ENCODE measurements around the gene P2RX3. TPM values are rescaled to one million over a fixed set of nuclear protein-coding genes. Genes with fewer than 3 reads are reported as not detected.
"Not testable (repeated sequence)": the region's sequence is repeated elsewhere in the genome, so short reads cannot be mapped to it uniquely, and the experiment has no call there.

Gene P2RX3
- total RNA-seq, 1 experiment from 2014 or later = not detected

DNA sequence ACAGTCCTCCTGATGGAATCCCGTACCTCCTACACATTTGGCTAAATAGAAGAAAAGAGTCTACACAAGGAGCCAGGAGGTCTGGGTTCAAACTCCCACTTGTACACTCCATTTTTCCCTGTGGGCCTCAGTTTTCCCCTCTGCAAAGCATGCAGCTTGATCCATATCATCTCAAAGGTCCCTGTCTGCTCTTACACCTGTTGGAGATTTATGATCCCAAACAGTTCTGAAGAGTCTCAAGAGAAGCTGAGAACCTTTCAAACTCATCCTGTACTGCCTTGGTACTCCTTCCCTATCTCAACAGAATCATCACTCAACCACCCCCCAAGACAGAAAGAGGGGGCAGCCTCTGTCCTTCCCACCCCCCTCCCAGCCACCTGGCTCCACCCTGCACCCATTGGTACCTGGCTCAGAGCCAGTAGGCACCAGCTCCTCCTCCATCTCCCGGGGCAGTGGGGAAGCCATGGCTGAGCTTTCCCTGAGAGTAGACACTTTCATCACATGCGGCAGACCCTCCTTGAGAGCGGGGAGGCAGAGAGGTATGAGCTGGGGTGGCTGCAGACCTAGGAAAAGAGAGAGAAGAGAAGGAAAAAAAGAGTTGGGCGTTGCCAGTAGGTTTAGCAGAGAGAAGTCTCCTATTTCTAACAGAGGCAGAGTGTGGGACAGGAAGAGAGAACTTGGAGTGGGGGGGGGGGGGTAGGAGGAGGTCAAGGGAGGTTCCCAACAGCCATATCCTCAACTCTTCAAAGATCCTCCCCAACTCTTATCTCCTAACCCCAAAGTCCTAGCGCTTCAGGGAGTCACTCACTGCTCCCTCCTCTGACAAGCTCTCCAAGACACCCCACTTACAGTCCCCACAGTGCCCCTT is 16.5 kb upstream of the P2RX3 start:
- in situ Hi-C loops (cut with HindIII; ENCODE audit: low pct_unique_long_range_greater_than_20kb, low sequenced_read_pairs) = no loop called here
- DNase-seq (ENCODE audit: low read depth, low spot score) = no peak

DNA sequence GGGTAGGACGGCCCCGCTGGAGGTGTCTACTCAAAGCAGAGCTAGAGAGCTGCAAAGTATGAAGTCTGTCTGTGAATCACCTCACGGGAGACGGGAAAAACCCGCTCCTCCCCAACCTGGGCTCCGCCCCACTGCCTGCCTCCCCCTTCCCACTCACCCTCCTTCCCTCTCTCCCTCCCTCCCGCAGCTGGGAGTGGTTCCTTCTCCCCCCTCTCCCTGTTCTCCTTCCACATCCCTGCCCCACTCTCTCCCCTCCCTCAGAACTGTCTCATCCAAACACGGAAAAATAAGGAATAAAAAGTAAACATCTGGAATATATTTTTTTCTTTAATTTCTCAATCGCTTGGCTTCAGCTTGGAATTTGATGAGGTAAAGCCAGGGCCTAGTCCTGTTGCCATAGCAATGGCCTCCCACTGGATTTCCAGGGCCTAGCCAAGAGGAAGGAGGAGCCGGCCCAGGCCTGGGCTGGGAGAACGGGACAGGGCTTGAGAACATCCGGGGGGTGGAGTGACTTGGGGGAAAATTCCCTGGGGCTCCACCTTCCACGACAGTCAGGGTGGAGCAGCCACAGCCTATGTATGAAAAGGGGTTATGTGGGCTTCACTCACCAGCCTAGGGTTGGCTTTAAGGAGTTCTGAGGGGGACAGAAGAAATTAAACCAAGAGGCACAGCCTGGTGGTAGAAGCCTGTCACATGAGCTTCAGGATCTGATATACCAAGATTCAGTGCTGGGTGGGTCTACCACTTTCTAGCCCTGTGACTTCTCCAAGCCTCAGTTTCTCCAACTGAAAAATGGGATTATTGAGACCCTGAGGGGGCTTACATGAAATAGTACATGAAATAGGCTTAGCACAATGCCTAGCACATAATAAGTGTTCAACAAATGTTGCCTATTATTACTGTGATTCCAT is 15.6 kb upstream of the P2RX3 start:
- DNase-seq (ENCODE audit: low read depth, low spot score) = peak; percentile 66
- in situ Hi-C loops (cut with HindIII; ENCODE audit: low pct_unique_long_range_greater_than_20kb, low sequenced_read_pairs) = no loop called here

DNA sequence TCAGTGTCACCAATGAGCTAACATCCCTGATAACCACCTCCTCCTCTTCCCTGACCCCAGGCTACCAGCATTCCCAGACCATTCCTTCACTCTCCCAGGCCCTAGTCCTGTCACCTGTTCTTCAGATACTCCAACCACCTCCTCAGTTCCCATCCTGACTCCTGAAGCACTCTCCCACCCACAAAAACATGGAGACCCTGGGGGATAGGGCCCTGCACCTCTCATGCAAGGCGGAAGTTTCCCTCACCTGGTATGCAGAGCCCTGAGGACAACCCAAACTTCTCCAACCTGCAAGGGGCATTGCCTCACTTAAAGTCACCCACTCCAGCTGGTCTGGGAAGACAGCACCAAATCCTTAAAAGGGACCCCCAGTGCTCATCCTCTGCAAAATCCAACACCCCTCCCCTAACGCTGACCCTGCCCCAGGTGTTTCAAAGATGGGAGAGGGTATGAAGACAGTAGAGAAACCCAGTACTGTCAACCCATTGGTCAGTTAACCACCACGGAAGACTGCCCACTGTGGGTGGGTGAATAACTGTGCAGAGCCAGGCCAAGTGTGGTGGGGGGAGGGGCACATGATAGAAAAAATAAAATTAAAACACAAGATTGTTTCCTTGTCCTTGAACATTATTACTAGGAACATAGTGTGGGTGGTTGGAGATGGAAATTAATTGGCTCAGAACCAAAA is 14.8 kb upstream of the P2RX3 start:
- DNase-seq (ENCODE audit: low read depth, low spot score) = peak; percentile 26
- in situ Hi-C loops (cut with HindIII; ENCODE audit: low pct_unique_long_range_greater_than_20kb, low sequenced_read_pairs) = no loop called here

DNA sequence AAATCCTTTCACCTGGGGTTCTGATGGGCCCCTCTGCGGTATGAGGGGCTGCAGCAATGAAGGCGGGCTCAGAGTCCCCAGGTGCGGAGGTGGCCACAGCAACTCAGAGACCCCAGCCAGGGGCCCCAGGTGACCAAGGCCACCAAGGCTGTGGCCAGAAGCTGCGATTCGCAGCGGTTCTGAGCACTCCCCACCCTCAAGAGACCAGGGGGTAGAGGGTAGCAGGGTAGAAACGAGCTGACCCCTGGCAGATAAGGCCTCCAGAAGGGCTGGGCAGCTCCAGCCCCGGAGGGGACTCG is 14.3 kb upstream of the P2RX3 start:
- DNase-seq (ENCODE audit: low read depth, low spot score) = no peak
- in situ Hi-C loops (cut with HindIII; ENCODE audit: low pct_unique_long_range_greater_than_20kb, low sequenced_read_pairs) = no loop called here

DNA sequence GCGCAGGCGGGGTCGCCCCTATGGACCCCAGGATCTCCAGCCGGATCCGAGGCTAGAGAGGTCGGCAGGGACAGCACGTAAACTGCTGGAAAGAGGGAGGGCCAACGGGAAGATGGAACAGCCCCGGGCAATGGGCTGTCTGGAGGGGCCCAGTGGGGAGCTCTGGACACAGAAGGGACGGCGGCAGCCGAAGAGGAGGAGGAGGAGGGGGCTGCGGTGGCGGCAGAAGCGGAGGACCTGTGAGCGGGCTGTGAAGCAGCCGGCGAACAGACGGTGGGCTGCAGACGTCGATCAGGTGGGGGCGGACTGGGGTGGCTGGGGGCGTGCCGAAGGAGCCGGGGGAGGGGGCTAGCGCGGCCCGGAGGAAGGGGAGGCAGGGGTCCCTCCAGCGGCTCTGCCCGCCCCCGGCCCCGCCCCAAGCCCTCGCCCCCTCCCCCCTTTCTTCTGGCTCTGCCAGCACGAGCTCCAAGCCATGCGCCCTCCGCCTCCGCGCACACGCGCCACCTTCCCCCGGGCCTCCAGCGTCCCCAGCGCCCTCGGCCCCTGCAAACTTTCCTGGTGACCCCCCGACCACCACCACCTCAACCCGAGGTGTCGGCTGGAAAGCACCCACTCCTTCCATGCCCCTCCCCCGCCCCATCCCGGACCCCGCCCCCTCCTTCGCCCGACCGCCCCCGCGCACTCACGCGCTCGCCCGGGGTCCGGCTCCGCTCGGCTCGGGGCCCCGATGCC is 13.8 kb upstream of the P2RX3 start:
- in situ Hi-C loops (cut with HindIII; ENCODE audit: low pct_unique_long_range_greater_than_20kb, low sequenced_read_pairs) = no loop called here
- peak; percentile 19 for DNase-seq (ENCODE audit: low read depth, low spot score)

DNA sequence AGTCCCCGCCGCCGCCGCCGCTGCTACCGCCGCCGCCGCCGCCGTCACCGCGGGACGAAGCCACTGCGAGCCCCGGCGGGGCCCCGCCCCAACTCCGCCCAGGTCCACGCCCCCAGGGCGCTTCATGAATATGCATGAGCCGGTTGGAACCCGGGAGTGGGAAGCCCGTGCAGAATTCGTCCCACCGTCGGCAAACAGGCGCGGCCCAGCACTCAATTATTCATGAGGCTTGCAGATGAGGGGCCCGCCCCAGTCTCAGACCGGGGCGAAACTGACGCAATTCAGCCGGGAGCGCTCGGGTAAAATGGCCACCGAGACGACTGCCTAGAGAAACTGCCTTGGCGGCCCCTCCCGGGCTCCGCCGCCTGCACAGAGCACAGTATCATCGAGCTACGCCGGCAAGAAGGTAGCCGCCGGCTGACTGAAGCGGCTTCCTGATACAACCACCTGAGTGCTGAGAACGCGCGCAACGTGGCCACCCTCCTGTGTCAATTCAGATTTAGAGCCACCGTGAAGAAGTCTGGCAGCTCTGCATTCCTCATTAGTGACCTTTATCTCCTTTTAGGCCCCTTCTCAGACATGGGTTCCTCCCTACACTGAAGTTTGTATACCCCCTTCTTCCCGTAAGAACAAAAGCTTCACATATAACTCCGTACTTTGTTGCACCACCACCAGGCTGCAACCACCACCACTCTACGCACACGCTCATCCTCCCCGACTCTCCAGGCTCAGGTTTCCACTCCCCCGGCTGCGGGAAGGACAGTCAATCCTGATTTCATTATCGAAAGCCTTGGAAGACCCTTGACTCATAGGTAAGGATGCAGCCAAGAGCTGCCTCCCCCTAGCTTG is 13.0 kb upstream of the P2RX3 start, which contains the start of gene TNKS1BP1:
TNKS1BP1 (minus strand) TSS at position 67 of the 849 bp plus-strand sequence. CDS start 3,067 bp downstream, outside the sequence.
- peak; percentile 94 for DNase-seq (ENCODE audit: low read depth, low spot score)
- in situ Hi-C loops (cut with HindIII; ENCODE audit: low pct_unique_long_range_greater_than_20kb, low sequenced_read_pairs) = no loop called here

DNA sequence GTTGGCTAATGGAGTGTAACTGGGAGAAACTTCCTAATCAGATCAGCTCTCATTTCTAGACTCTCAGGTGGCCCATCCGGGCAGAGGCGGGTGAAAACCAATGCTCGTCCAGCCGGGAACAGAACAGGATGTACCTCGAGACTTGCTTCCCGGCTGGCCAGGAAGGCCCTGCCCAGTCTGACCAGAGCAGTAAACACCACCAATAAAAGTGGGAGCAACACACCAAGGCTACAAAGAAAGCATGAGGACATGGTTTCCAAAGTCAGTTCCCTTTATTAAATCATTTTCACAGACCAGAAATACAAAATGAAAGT is 12.5 kb upstream of the P2RX3 start:
- DNase-seq (ENCODE audit: low read depth, low spot score) = peak; percentile 33
- in situ Hi-C loops (cut with HindIII; ENCODE audit: low pct_unique_long_range_greater_than_20kb, low sequenced_read_pairs) = no loop called here

DNA sequence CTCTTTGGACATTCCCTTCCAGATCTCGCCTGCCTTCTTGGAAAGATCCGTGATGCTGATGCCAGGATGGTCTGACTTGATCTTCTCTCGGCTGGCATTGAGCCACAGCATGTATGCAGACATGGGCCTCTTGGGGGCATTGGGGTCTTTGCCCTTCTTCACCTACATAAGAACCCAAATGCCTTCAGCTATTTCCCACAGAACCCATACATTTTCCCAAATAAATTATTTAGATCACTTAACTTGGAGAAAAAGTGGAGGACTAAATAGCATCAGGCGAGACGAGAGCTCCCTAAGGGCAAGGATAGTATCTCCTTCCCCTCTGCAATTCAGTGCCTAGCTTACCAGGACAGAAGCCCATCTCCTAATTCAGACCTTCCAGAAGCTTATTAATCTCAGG is 10.4 kb upstream of the P2RX3 start:
- in situ Hi-C loops (cut with HindIII; ENCODE audit: low pct_unique_long_range_greater_than_20kb, low sequenced_read_pairs) = no loop called here
- no peak for DNase-seq (ENCODE audit: low read depth, low spot score)

DNA sequence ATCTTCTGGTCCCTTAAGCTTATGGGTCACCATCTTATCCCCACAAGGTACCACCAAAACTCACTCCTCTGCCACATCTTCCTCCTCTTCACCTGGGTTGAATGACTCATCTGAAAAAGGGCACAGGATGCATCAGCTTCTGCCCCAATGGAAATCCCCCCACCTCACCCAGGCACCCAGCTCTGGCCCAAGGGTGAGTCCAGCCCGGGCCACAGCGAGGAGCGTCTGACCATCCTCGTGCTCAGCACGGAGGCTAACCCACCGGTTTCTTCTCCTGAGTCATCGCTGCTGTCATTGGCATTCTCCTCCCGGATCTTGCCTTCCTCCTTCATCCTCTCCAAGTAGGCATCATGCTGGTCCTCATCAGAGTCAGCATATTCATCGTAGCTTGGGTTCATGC is 8.1 kb upstream of the P2RX3 start:
- in situ Hi-C loops (cut with HindIII; ENCODE audit: low pct_unique_long_range_greater_than_20kb, low sequenced_read_pairs) = no loop called here
- no peak for DNase-seq (ENCODE audit: low read depth, low spot score)

DNA sequence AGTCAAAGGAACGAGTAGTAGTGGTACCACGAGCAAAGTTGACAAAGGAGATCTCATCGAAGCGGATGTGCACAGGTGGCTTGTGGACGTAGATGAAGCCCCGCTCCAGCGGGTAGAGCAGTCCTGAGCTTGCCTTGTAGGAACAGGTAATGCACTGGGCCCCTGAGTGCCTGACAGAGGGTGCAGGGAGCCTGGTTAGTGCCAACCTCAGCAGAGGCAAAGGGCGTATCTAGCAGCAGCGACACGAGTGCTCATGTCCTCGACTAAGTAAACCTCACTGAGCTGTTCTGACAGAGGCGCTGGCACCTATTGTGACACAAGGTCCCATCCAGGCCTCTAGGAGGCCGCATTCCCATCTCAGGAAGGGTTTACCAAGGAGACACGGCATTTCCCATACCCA is 6.4 kb upstream of the P2RX3 start:
- in situ Hi-C loops (cut with HindIII; ENCODE audit: low pct_unique_long_range_greater_than_20kb, low sequenced_read_pairs) = no loop called here
- DNase-seq (ENCODE audit: low read depth, low spot score) = no peak

DNA sequence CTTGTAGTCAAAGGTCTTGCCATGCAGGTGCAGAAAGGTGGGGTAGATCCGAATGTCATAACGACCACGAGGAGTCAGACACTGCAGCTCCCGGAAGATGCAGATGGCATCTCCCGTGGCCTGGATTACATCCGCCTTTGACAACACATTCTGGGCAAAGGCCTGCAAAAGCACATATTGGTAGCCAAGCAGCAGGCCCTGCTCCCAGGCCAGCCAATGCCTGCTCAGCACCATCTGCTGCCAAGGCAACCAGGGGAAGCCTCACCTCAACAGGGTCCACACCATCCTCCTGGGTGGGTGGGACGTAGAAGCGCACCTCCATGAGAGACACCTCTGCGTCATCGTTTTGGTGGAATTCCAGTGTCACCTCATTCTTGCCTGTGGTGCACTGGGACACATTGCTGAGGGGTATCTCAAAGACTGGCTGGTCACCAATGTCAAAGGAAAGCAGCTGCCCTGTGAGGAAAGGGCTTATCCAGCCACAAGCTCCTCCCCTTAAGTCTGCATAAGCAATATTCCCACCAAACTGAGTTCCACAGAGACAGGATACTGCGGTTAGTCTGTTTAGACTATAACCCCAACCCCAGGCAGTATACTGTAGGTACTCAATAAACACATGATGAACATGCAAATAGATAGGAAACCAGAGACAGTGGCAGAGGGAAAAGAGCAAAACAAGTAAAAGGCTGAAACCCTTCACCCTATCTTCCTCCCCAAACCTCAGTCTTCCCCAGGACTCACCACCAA is 5.3 kb upstream of the P2RX3 start:
- DNase-seq (ENCODE audit: low read depth, low spot score) = no peak
- in situ Hi-C loops (cut with HindIII; ENCODE audit: low pct_unique_long_range_greater_than_20kb, low sequenced_read_pairs) = no loop called here

DNA sequence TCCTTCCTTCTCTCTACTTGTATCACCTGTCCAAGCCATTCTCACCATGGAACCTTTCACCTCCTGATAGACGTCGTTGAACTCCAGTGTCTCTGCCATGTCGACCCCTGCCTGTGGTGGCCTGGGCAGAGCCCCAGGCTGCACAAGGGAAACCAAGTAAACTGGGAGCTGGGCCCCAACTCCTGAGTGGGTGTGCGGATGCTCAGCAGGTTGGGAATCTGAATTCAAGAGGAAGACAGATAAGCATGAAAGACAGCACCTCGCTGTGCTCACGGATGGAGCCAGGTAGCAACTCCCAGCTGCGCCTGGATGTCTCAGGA is 3.2 kb upstream of the P2RX3 start:
- in situ Hi-C loops (cut with HindIII; ENCODE audit: low pct_unique_long_range_greater_than_20kb, low sequenced_read_pairs) = no loop called here
- no peak for DNase-seq (ENCODE audit: low read depth, low spot score)

DNA sequence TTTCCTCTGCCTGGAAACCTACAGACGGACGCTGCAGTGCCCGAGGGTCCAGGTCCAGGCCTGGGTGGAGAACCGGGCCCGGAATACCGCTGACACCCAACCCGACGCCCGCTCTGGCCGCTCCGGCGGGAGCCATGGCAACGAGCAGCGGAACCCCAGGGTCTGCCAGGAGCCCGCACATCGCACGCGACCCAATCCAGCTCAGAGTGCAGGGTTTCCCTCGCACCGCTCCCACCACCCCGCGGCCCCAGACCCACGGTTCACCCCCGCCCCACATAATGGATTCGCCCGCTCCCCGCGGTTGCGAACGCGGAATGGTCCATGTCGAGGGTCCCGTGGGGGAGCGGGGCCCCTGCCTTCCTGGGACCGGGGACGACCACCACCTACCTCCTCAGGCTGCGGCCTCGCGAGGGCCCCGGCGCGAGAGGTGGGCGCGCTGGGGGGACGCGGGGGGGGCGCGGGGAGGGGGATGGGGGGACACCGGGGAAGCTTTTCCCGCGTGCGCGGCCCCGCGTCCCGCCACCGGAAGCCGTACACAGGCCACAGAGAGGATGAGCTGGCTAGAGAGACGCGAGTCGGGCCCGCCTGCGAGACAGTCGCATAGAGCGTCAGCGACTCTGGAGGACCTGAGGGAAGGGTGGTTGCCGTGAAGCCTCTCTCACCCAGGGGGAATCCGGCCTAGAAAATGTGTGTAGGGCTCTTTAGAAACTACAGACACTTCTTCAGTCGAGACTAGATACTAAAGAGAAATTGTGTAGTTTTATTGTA is 2.6 kb upstream of the P2RX3 start, which contains the start of gene SSRP1:
SSRP1 (minus strand) TSS at position 550 of the 768 bp plus-strand sequence. CDS start 771 bp downstream, outside the sequence.
- in situ Hi-C loops (cut with HindIII; ENCODE audit: low pct_unique_long_range_greater_than_20kb, low sequenced_read_pairs) = no loop called here
- peak; percentile 83 for DNase-seq (ENCODE audit: low read depth, low spot score)

DNA sequence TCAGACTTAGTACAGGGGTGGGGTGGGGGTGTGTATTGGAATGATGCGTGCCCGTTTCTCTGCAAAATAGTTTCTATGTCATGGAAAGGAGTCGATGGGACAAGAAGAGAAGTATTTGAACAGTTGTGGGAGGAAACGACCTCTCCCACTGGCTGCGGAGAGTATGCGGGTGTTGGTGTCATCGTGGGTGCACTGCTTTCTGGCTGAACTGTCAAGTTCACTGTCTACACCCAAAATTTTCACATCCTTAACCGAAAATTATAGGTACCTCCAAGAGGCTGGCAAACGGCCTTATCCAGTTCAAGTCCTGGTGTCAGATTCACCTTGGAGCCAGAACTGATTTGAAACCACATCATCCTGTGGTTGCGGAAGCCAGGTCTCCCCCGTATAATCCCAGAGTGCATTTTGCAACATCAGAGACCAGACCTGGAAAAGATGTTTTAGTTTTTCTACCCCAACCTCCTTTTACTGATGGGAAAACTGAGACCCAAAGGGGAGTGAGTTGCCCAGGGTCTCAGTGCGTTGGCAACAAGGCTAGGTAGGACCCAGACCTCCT is 2.0 kb upstream of the P2RX3 start:
- in situ Hi-C loops (cut with HindIII; ENCODE audit: low pct_unique_long_range_greater_than_20kb, low sequenced_read_pairs) = no loop called here

DNA sequence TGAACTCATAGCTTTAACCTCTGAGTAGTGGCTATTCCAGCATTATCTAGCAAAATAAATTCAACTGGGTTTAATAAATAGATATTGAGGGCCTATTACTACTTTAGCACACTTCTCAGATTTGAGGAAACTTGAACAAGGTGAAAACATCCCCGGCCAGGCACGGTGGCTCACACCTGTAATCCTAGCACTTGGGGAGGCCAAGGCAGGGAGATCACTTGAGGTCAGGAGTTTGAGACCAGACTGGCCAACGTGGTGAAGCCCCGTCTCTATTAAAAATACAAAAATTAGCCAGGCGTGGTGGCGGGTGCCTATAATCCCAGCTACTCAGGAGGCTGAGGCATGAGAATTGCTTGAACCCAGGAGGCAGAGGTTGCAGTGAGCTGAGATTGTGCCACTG is 1.3 kb upstream of the P2RX3 start:
- DNase-seq (ENCODE audit: low read depth, low spot score); in situ Hi-C loops (cut with HindIII; ENCODE audit: low pct_unique_long_range_greater_than_20kb, low sequenced_read_pairs): not testable (repeated sequence)

More for the DNA sequence above, 2.0 kb upstream of the P2RX3 start:
- DNase-seq (ENCODE audit: low read depth, low spot score) = no peak

All from SK-MEL-5 (cell line).